Mucosa of descending colon (tissue), 3 donors: ENCODE data around the gene CD72. TPM values are rescaled to one million over a fixed set of nuclear protein-coding genes. Genes with fewer than 3 reads are reported as not detected.

Experiments
- ATAC-seq: fragments of 200-7000 bp; cut with Tn5 transposase; one replicate; pipeline ENCODE4 v1.9.1; 2020; ENCODE audit warnings: mild to moderate bottlenecking, moderate library complexity
- DNase-seq, 3 donors: peaks; one replicate each; pipeline ENCODE4 v3.0.0-alpha.2; 2020
- H3K36me3 ChIP-seq: fragments of 200-600 bp; one replicate; pipeline ENCODE4 v1.8.0; 2021; ENCODE audit warnings: low read depth, mild to moderate bottlenecking
- H3K4me1 ChIP-seq: fragments of 200-600 bp; one replicate; pipeline ENCODE4 v1.8.0; 2021; ENCODE audit warnings: low read depth, mild to moderate bottlenecking
- H3K4me3 ChIP-seq: fragments of 200-600 bp; one replicate; pipeline ENCODE4 v1.8.0; 2021; ENCODE audit warnings: mild to moderate bottlenecking
- H3K9me3 ChIP-seq: fragments of 200-600 bp; one replicate; pipeline ENCODE4 v1.8.0; 2021; ENCODE audit warnings: mild to moderate bottlenecking
- intact Hi-C, 2 donors: fragments of 100-400 bp; cut with DNase I in 1 of 2; cut with micrococcal nuclease in 1 of 2; formaldehyde crosslinking; loops; one replicate each; pipeline versions ENCODE4 v1.11.0 to v1.11.1; 2022; cut with DNase I, micrococcal nuclease
- total RNA-seq, 3 donors: library from RNA; stranded (reverse); fragmentation: NEBNext Ultra II Directional in 2 of 3; extraction: Animal tissue kit (Norgen Biotek cat#: 25700) in 2 of 3; gene quantifications; one replicate each; pipeline versions ENCODE4 v1.2.1 to v1.2.4, GENCODE V29; 2021 to 2023
- TF ChIP-seq, protein P1 (sequence below): fragments of 200-600 bp; IDR thresholded peaks from one replicate; pipeline ENCODE4 v1.8.0; 2022; ENCODE audit warnings: antibody characterized with exemption, mild to moderate bottlenecking
- donor health status: DM: no; HTN: no; CAD: no; lungs with moderate emphysema.
- donor health status: DM: no; HTN: no; CAD: no.
- donor health status: DM: no; HTN: yes; CAD: no.

The CD72 gene
- total RNA-seq, 3 donors from 2014 or later = 1.6 to 3.0 (median 1.6) TPM

DNA sequence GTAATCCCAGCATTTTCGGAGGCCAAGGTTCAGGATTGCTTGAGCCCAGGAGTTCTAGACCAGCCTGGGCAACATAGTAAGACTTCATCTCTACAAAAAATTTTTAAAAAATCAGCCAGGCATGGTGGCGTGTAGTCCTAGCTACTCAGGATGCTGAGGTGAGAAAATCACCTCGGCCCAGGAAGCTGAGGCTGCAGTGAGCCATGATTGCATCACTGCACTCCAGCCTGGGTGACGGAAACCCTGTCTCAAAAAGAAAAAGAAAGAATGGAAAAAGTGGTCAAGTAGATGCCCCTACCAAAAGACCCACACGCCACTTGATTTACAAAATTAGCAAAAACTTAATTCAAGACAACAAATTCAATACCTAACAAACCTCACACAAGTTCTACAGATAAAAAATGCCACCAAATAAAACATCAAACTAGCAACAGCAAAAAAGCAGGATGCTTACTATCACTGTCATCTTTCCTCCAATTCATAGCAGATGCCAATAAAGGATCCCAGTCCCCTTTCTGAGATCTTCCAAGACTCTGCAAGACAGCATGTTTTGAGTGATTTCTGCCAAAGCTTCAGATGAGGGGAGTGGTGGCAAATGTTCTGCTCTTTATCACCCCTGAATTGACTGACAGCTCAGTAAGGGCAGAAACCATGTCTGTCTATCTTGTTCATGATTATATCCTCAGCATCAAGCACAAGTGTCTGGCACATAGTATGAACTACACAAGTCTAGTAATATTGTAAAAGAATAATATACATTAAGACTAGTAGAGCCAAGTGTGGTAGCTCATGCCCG lies 47.3 kb downstream of the CD72 start:
- no peak for DNase-seq
- Histone ChIP-seq H3K36me3 (no peaks in the 10 kb centered on the region), H3K4me1 (no peaks in the 10 kb centered on the region), H3K9me3 (no peaks in the 10 kb centered on the region), H3K4me3 (no peak overlapping the region)
- TF ChIP-seq, protein P1, sequence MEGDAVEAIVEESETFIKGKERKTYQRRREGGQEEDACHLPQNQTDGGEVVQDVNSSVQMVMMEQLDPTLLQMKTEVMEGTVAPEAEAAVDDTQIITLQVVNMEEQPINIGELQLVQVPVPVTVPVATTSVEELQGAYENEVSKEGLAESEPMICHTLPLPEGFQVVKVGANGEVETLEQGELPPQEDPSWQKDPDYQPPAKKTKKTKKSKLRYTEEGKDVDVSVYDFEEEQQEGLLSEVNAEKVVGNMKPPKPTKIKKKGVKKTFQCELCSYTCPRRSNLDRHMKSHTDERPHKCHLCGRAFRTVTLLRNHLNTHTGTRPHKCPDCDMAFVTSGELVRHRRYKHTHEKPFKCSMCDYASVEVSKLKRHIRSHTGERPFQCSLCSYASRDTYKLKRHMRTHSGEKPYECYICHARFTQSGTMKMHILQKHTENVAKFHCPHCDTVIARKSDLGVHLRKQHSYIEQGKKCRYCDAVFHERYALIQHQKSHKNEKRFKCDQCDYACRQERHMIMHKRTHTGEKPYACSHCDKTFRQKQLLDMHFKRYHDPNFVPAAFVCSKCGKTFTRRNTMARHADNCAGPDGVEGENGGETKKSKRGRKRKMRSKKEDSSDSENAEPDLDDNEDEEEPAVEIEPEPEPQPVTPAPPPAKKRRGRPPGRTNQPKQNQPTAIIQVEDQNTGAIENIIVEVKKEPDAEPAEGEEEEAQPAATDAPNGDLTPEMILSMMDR = no peak
- ATAC-seq = peak; percentile 19
- intact Hi-C loops = no loop called here

DNA sequence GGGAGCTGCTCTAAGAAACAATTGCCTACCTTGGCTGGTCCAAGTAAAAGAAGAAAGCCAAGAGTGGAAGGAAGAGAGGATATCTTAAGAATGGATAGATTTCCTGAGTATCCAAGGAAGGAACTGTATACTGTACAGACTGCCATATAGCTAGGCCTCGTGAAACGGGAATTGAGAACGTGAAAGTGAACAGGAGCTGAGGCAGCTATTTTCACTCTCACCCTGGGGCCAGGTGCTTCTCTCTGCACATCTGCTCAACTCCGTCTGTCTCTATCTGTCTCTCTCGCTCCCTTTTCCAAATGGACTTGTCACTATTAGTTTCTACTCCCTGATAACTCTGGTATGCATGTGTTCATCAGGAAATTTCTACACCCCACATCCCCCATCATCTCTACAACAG lies 49.0 kb downstream of the CD72 start:
- no peaks in the 10 kb centered on the region for H3K36me3 ChIP-seq
- ATAC-seq (no peak), DNase-seq (no peak)
- no peaks in the 10 kb centered on the region for H3K4me1 ChIP-seq
- H3K9me3 ChIP-seq = no peaks in the 10 kb centered on the region
- intact Hi-C loops = no loop called here
- TF ChIP-seq, protein P1 = no peak
- no peak overlapping the region for H3K4me3 ChIP-seq

DNA sequence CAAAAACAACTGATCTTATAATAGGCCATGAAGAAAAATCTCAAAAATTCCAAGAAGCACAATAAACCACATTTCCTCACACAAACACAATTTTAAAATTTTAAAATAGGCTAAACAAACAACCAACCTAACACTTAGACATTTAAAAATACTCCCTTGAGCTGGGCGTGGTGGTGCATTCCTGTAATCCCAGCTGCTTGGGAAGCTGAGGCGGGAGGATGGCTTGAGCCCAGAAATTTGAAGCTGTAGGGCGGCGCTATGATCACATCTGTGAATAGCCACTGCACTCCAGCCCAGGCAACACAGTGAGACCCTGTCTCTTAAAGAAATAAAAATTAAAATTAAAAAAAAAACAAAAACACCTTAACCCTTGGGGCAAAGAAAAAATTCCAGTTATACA lies 50.0 kb downstream of the CD72 start:
- intact Hi-C loops = no loop called here
- Histone ChIP-seq H3K4me3 (no peak overlapping the region), H3K4me1 (no peaks in the 10 kb centered on the region), H3K36me3 (no peaks in the 10 kb centered on the region), H3K9me3 (no peaks in the 10 kb centered on the region)
- DNase-seq = no peak
- TF ChIP-seq, protein P1 = no peak
- no peak for ATAC-seq

DNA sequence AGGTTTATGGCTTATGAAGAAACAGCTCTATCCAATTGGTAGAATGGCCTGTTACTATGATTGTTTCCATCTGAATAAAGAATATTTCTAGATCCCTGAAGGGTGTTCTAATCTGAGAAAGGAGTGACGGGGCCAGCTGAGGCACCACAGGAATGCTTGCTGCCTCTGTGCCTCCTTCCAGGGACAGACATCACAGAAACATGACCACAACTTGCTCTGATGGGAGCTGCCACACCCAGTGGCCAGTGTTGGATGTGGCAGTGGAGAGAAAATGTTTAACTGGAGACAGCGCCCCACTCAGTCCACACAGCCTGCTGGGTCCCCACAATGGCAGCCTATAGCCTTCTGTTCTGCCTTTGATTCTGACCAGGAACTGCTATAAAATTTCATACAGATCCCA lies 51.8 kb downstream of the CD72 start:
- H3K9me3 ChIP-seq = no peaks in the 10 kb centered on the region
- intact Hi-C loops = no loop called here
- ATAC-seq (no peak), DNase-seq (no peak)
- H3K4me1 ChIP-seq = no peaks in the 10 kb centered on the region
- TF ChIP-seq, protein P1 = no peak
- no peak overlapping the region for H3K4me3 ChIP-seq
- H3K36me3 ChIP-seq = no peaks in the 10 kb centered on the region

DNA sequence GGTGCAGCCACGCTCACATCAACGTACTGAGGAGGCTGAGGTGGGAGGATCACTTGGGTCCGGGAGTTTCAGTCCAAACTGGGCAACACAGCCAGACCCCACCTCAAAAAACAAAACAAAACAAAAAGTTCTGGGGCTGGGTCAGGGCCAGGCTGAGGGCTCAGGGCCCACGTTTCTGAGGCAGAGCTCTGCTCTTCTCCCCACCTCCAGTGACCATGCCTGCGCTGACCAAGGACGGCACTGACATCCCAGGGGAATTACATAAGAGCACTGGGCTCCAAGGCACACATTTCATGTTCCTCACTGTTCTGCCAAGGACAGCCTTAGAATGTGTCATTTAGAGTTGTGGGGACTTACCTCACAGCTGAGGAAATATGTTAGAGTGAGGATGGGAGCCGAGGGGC lies 53.6 kb downstream of the CD72 start:
- intact Hi-C loops = no loop called here
- TF ChIP-seq, protein P1 = no peak
- Histone ChIP-seq H3K4me3 (no peak overlapping the region), H3K36me3 (no peaks in the 10 kb centered on the region), H3K4me1 (no peaks in the 10 kb centered on the region), H3K9me3 (no peaks in the 10 kb centered on the region)
- DNase-seq = no peak
- no peak for ATAC-seq

DNA sequence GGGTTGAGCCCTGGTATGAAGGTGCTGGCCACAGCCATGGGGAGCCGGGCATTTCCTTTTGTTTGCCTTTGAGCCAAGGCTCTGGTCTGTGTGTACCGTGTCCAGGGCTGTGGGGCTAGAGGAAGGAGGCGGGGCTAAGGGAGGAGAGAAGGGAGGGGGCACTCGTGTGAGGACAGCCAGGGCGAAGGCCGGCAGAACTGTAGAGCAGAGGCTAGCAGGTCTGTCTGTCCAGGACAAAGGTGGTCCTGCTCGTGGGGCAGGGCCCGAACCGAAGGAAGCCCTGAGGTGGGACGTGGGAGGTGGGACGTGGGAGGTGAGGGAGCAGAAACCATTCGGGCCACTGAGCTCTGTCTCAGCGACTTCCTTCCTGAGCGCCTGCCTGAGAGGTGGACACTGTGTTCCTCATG lies 54.4 kb downstream of the CD72 start:
- ATAC-seq = peak; percentile 47
- no peaks in the 10 kb centered on the region for H3K9me3 ChIP-seq
- DNase-seq = no peak
- H3K4me1 ChIP-seq = no peaks in the 10 kb centered on the region
- intact Hi-C loops = no loop called here
- H3K36me3 ChIP-seq = no peaks in the 10 kb centered on the region
- no peak overlapping the region for H3K4me3 ChIP-seq
- TF ChIP-seq, protein P1 = no peak
